GM10248 (cell line): ENCODE data around the gene SYNE2.

Source experiments
- CTCF ChIA-PET: fragments of 300-600 bp; sonication (Branson Sonifier 250); formaldehyde crosslinking; extraction: SDS; loops from one replicate; lab custom pipeline; 2021; ENCODE audit warnings: antibody characterized with exemption; lab: Yijun Ruan, JAX
- POLR2A ChIA-PET: fragments of 350-650 bp; sonication (Branson Sonifier 250); formaldehyde crosslinking; extraction: SDS; loops from one replicate; lab custom pipeline; 2020; ENCODE audit warnings: antibody characterized with exemption; lab: Yijun Ruan, JAX
- DNase-seq: peaks from one replicate; pipeline ENCODE4 v3.0.0; 2012; ENCODE audit errors: extremely low spot score
- TF ChIP-seq, protein P1 (sequence below): IDR thresholded peaks from 2 replicates; pipeline ENCODE4 v1.5.1; 2012; ENCODE audit warnings: mild to moderate bottlenecking, low read depth; ENCODE audit errors: extremely low read depth, missing control alignments, control extremely low read depth

The SYNE2 gene

DNA sequence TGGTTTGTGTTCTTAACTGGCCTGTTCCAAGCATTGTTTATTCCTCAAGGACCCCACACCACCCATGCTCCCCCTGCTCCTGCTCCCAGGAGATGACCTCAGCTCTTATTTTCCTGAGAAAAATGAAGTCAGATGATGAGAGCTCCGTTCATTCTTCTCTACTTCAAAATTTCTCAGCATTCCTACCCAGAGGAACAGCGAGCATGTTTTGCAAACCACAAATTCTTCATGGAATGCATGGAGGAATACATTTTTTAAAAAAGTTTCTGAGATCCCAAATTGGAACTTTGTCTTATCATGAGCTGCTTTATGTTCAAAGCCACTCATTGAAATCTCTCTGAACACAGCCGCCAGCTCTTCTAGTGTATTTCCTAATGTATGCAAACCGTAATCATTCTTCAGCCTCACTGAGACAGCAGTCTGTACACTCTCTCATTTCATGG, 44.9 kb downstream of the SYNE2 start:
- CTCF ChIA-PET = interaction anchor here (1.1 to 2.2 kb wide), 3 partner anchors 9 to 13 kb away, joined by 3 to 7 read pairs (median 5); no protein-coding TSS in a partner anchor
- DNase-seq = no peak
- TF ChIP-seq, protein P1, sequence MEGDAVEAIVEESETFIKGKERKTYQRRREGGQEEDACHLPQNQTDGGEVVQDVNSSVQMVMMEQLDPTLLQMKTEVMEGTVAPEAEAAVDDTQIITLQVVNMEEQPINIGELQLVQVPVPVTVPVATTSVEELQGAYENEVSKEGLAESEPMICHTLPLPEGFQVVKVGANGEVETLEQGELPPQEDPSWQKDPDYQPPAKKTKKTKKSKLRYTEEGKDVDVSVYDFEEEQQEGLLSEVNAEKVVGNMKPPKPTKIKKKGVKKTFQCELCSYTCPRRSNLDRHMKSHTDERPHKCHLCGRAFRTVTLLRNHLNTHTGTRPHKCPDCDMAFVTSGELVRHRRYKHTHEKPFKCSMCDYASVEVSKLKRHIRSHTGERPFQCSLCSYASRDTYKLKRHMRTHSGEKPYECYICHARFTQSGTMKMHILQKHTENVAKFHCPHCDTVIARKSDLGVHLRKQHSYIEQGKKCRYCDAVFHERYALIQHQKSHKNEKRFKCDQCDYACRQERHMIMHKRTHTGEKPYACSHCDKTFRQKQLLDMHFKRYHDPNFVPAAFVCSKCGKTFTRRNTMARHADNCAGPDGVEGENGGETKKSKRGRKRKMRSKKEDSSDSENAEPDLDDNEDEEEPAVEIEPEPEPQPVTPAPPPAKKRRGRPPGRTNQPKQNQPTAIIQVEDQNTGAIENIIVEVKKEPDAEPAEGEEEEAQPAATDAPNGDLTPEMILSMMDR = no peak
- POLR2A ChIA-PET = no interaction called here

DNA sequence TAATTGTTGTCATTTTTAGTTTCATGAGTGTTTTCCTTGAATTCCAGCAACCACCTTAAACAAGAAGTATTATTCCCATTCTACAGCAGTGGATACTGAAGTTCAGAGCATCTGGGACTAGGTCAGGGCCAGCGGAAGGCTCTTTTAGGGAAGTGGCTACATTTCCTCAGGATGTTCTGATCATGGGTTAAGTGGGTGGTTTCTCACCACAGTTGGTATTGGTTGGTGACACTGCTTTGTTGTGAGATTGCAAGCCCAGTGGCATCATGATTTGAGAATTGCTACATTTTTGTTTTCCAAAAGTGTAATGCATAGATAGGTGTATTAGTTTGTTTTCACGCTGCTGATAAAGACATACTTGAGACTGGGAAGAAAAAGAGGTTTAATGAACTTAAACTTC, 47.1 kb downstream of the SYNE2 start:
- DNase-seq = no peak
- CTCF ChIA-PET = interaction anchor here (1.3 to 1.4 kb wide), 2 partner anchors 9 to 11 kb away, joined by 3 read pairs; no protein-coding TSS in a partner anchor
- TF ChIP-seq, protein P1 = no peak
- POLR2A ChIA-PET = no interaction called here

DNA sequence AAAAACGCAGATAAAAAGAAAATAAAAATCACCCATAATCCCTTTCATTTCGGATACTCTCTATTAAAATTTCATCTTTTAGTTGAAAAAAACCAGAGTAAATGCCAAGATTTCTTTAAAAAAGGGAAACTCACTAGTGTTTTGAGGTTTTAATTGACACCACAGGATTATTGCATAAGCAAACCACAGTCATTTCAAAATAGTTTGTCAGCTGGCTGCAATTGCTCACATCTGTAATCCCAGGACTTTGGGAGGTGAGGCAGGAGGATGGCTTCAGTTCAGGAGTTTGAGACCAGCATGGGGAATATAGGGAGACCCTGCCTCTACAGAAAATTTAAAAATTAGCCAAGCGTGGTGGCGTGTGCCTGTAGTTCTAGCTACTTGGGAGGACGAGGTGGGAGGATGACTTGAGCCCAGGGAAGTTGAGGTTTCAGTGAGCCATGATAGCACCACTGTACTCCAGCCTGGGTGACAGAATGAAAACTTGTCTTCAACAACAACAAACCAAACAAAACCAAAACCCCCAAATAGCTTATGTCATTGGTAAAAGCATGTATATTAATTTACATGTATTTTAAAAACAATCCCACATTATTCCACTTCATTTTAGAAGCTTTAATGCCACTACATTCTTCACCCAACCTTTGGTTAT, 48.8 kb downstream of the SYNE2 start:
- ChIA-PET CTCF (interaction anchor here (0.7 to 1.8 kb wide), 3 partner anchors 8 to 10 kb away, joined by 3 to 4 read pairs (median 3); no protein-coding TSS in a partner anchor), POLR2A (interaction anchor here (0.7 kb wide), 1 partner anchor 189 kb away, joined by 7 read pairs; no protein-coding TSS in a partner anchor)
- no peak for DNase-seq
- TF ChIP-seq, protein P1 = no peak

DNA sequence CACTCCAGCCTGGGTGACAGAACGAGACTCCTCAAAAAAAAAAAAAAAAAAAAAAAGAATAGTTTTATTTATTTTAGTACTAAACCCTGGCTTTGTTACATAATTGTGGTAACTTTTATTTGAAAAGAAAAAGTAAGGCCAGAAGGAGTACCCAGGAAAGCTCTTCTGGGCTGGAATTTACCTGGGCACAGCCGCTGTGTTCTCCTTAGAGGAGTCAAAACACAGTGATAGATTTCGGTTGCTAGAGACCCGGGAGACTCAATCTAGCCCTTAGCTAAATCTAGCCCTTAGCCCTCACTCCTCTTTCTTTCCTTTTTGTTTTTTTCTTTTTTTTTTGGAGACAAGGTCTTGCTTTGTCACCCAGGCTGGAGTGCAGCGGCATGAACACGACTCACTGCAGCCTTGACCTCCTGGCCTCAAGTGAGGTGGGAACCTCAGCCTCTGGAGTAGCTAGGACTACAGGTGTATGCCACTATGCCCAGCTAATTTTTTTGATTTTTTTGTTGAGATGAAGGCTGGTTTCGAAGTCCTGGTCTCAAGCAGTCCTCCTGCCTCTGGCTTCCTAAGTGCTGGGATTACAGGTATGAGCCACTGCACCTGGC, 49.7 kb downstream of the SYNE2 start:
- ChIA-PET CTCF (interaction anchor here (0.7 to 1.8 kb wide), 6 partner anchors 8 to 35 kb away, joined by 3 to 4 read pairs (median 3); no protein-coding TSS in a partner anchor), POLR2A (interaction anchor here (0.7 kb wide), 1 partner anchor 190 kb away, joined by 7 read pairs; no protein-coding TSS in a partner anchor)
- DNase-seq = no peak
- TF ChIP-seq, protein P1 = no peak

DNA sequence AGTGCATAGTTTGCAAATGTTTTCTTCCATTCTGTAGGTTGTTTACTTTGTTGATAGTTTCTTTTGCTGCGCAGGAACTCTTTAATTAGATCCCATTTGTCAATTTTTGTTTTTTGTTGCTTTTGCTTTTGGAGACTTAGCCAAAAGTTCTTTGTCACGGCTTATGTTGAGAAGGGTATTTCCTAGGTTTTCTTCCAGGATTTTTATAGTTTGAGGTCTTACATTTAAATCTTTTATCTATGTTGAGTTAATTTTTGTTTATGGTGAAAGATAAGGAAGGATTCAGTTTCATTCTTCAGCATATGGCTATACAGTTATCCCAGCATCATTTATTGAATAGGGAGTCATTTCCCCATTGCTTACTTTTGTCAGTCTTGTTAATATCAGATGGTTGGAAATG, 51.9 kb downstream of the SYNE2 start:
- POLR2A ChIA-PET = no interaction called here
- CTCF ChIA-PET = no interaction called here

DNA sequence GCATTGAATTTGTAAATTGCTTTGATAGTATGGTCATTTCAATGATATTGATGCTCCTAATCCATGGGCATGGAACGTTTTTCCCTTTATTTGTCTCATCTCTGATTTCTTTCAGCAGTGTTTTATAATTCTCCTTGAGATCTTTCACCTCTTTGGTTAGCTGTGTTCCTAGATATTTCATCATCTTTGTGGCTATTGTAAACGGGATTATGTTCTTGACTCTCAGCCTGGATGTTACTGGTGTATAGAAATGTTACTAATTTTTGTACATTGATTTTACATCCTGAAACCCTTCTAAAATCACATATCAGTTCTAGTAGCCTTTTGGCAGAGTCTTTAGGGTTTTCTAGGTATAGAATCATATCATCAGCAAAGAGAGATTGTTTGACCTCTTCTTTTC, 52.6 kb downstream of the SYNE2 start:
- CTCF ChIA-PET = no interaction called here
- DNase-seq = no peak
- POLR2A ChIA-PET = no interaction called here
- TF ChIP-seq, protein P1 = no peak

More for the DNA sequence above, 51.9 kb downstream of the SYNE2 start:
- TF ChIP-seq, protein P1 = no peak
- DNase-seq = no peak
